Right atrium auricular region (tissue), 2 donors: Measurements from ENCODE around the gene TMEM221. TPM values are rescaled to one million over a fixed set of nuclear protein-coding genes. Genes with fewer than 3 reads are reported as not detected.

ENCODE experiments used
- DNase-seq: peaks from one replicate; pipeline ENCODE4 v3.0.0-alpha.2; 2019; ENCODE audit warnings: low spot score
- H3K27ac ChIP-seq, 2 donors: fragments of 200-600 bp; sonication (generic); 1 replicate in 1 of 2; 2 replicates in 1 of 2; pipeline ENCODE4 v1.5.1; 2016 to 2019
- H3K27me3 ChIP-seq, 2 donors: fragments of 200-600 bp; sonication (generic); one replicate each; pipeline versions ENCODE4 v1.5.1 to v1.6.0; 2017 to 2019
- H3K36me3 ChIP-seq: fragments of 200-600 bp; sonication (generic); one replicate; pipeline ENCODE4 v1.5.1; 2016
- H3K4me1 ChIP-seq, 2 donors: fragments of 200-600 bp; sonication (generic); one replicate each; pipeline versions ENCODE4 v1.5.1 to v1.6.0; 2017 to 2019
- H3K4me3 ChIP-seq, 2 donors: fragments of 200-600 bp; sonication (generic); 1 replicate in 1 of 2; 2 replicates in 1 of 2; pipeline ENCODE4 v1.5.1; 2017 to 2019; ENCODE audit warnings: mild to moderate bottlenecking in 1 of 2, moderate library complexity in 1 of 2
- H3K9me3 ChIP-seq, 2 donors: fragments of 200-600 bp; sonication (generic); one replicate each; pipeline ENCODE4 v1.5.1; 2019
- CTCF ChIP-seq, 2 donors: fragments of 200-600 bp; sonication (generic); IDR thresholded peaks; one replicate each; pipeline ENCODE4 v1.5.1; 2019; ENCODE audit warnings: antibody characterized with exemption in 2 of 2
- total RNA-seq, 2 donors: library from RNA; depleted of rRNA; stranded (reverse); fragments of >200 nt; gene quantifications; one replicate each; pipeline ENCODE4 v1.1.0, GENCODE V29; 2016

The TMEM221 gene
- total RNA-seq, 2 donors from 2014 or later: 0.30 to 0.51 TPM

- peaks cover 0 to 20% of the 10 kb centered on the region in 2 donors for H3K4me1 ChIP-seq
- no peaks in the 10 kb centered on the region for H3K9me3 ChIP-seq
- H3K36me3 ChIP-seq: peaks cover 11% of the 10 kb centered on the region
- no peak for TF ChIP-seq CTCF (IDR thresholded peaks at IDR 0.05)
- no peak for DNase-seq
- H3K27me3 ChIP-seq: no peaks in the 10 kb centered on the region
- no peak overlapping the region for H3K4me3 ChIP-seq
- no peak overlapping the region for H3K27ac ChIP-seq
Observed at GRCh38 chr19:17490411-17490810, 41.9 kb upstream of the TMEM221 start.

GRCh38 chr19:17489392-17490030 is 41.0 kb upstream of the TMEM221 start:
- TF ChIP-seq CTCF (IDR thresholded peaks at IDR 0.05): no peak
- peaks cover 11% of the 10 kb centered on the region for H3K36me3 ChIP-seq
- H3K9me3 ChIP-seq: no peaks in the 10 kb centered on the region
- no peaks in the 10 kb centered on the region for H3K27me3 ChIP-seq
- DNase-seq: no peak
- H3K4me3 ChIP-seq: no peak overlapping the region
- peaks cover 0 to 20% of the 10 kb centered on the region in 2 donors for H3K4me1 ChIP-seq
- H3K27ac ChIP-seq: no peak overlapping the region

GRCh38 chr19:17488593-17489391 is 40.3 kb upstream of the TMEM221 start:
- Histone ChIP-seq H3K36me3 (peaks cover 11% of the 10 kb centered on the region), H3K27me3 (no peaks in the 10 kb centered on the region), H3K4me1 (peaks cover 0 to 20% of the 10 kb centered on the region in 2 donors), H3K9me3 (no peaks in the 10 kb centered on the region), H3K4me3 (peak overlapping the region in 1 of 2 donors; percentile 16), H3K27ac (no peak overlapping the region)
- no peak for DNase-seq
- TF ChIP-seq CTCF (IDR thresholded peaks at IDR 0.05): no peak

- Histone ChIP-seq H3K4me1 (peaks cover 0 to 20% of the 10 kb centered on the region in 2 donors), H3K9me3 (no peaks in the 10 kb centered on the region), H3K4me3 (no peak overlapping the region), H3K36me3 (peaks cover 11% of the 10 kb centered on the region), H3K27me3 (no peaks in the 10 kb centered on the region), H3K27ac (no peak overlapping the region)
- no peak for TF ChIP-seq CTCF (IDR thresholded peaks at IDR 0.05)
- no peak for DNase-seq
Observed at GRCh38 chr19:17487284-17488121, 39.0 kb upstream of the TMEM221 start.

- no peak for DNase-seq
- Histone ChIP-seq H3K4me3 (no peak overlapping the region), H3K9me3 (no peaks in the 10 kb centered on the region), H3K4me1 (peaks cover 0 to 23% of the 10 kb centered on the region in 2 donors), H3K36me3 (peaks cover 11% of the 10 kb centered on the region), H3K27me3 (no peaks in the 10 kb centered on the region), H3K27ac (no peak overlapping the region)
- TF ChIP-seq CTCF (IDR thresholded peaks at IDR 0.05): no peak
Observed at GRCh38 chr19:17486545-17487240, 38.2 kb upstream of the TMEM221 start.
